ENCODE data around the gene SKIL. TPM values are rescaled to one million over a fixed set of nuclear protein-coding genes. Genes with fewer than 3 reads are reported as not detected.

The SKIL gene
- total RNA-seq, 1 donor from 2014 or later, result 94.0 TPM

- Mint-ChIP-seq H3K9me3 (ENCODE audit: low read depth) (no peaks in the 10 kb centered on the region), H3K27ac (ENCODE audit: unreplicated experiment) (no peak within 1 kb of the TSS), H3K27me3 (ENCODE audit: low read depth) (no peaks in the 10 kb centered on the region), H3K36me3 (ENCODE audit: low read depth) (peaks cover 13% of the 10 kb centered on the region), H3K4me1 (ENCODE audit: low read depth) (peaks cover 12% of the 10 kb centered on the region), H3K4me3 (ENCODE audit: unreplicated experiment) (peak within 1 kb of the TSS; percentile 66)
- no peak for DNase-seq (ENCODE audit: low spot score)
- TF ChIP-seq CTCF (IDR thresholded peaks at IDR 0.05), result no peak
These were observed 61.2 kb downstream of the SKIL start, which contains the start of gene CLDN11 for GRCh38 chr3:170418422-170419398. Gene CLDN11 (plus strand): TSS chr3:170418868. CDS start chr3:170419067, 199 bp downstream.

DNA sequence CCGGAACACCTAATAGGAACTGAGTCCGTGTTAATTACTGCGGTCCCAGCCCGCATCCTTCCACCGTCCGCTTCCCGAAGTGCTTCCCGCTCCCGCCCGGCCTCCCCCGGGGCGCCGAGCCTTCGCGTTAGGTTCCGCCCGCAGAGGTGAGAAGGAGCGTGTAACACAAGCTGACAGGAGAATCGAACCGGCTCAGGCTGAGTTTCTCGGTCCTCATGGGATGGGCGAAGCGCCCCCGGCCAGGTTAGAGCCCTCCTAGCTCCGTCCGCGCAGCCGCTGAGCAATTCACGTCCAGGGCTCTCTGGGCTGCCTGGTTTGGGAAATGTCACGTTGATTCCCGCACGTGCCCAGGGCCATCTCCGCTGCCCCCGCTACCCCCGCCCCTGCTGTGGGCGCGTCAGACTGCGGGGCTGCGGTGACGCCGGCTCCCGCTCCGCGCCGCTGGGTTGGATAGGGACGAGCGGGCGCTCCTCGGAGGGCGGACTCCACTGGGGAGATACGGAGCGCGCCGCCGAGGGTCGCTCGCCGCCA is 62.1 kb downstream of the SKIL start:
- TF ChIP-seq CTCF (IDR thresholded peaks at IDR 0.05), result no peak
- DNase-seq (ENCODE audit: low spot score), result no peak
- Mint-ChIP-seq H3K4me1 (ENCODE audit: low read depth) (peaks cover 4% of the 10 kb centered on the region), H3K4me3 (ENCODE audit: unreplicated experiment) (peak overlapping the region; percentile 9), H3K27ac (ENCODE audit: unreplicated experiment) (no peak overlapping the region), H3K36me3 (ENCODE audit: low read depth) (peaks cover 18% of the 10 kb centered on the region), H3K9me3 (ENCODE audit: low read depth) (no peaks in the 10 kb centered on the region), H3K27me3 (ENCODE audit: low read depth) (no peaks in the 10 kb centered on the region)

DNA sequence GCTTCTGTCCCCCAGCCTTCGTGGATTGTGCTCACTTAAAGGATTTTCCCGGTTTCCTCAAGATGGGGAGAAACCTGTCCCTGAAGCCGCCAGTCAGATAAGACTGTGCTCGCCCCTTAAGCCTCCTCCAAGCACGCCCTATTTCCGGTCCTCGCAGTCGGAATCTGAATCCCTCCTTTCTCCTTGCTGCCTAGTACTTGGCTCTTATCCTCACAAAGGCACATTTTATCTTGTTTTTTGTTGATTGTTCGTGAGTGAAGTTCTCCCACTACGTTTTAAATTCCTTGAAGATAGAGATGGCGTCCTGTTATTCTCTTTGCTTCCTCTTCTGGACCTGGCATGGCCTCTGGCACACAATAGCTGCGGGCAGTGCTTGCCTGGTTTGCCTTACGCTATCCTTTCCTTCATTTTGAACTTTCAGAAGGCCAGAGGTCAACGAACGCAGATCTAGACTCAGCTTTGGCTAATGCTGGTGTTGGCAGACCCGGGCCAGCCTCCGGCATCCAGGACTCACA is 62.8 kb downstream of the SKIL start:
- Mint-ChIP-seq H3K36me3 (ENCODE audit: low read depth) (peaks cover 19% of the 10 kb centered on the region), H3K4me1 (ENCODE audit: low read depth) (peaks cover 3% of the 10 kb centered on the region), H3K9me3 (ENCODE audit: low read depth) (no peaks in the 10 kb centered on the region), H3K27ac (ENCODE audit: unreplicated experiment) (no peak overlapping the region), H3K27me3 (ENCODE audit: low read depth) (no peaks in the 10 kb centered on the region), H3K4me3 (ENCODE audit: unreplicated experiment) (no peak overlapping the region)
- no peak for DNase-seq (ENCODE audit: low spot score)
- TF ChIP-seq CTCF (IDR thresholded peaks at IDR 0.05), result no peak

GRCh38 chr3:170421111-170421641 is 63.7 kb downstream of the SKIL start:
- Mint-ChIP-seq H3K27ac (ENCODE audit: unreplicated experiment) (no peak overlapping the region), H3K4me1 (ENCODE audit: low read depth) (peaks cover 3% of the 10 kb centered on the region), H3K9me3 (ENCODE audit: low read depth) (no peaks in the 10 kb centered on the region), H3K36me3 (ENCODE audit: low read depth) (peaks cover 19% of the 10 kb centered on the region), H3K27me3 (ENCODE audit: low read depth) (no peaks in the 10 kb centered on the region), H3K4me3 (ENCODE audit: unreplicated experiment) (no peak overlapping the region)
- TF ChIP-seq CTCF (IDR thresholded peaks at IDR 0.05), result no peak
- no peak for DNase-seq (ENCODE audit: low spot score)

- H3K9me3 Mint-ChIP-seq (ENCODE audit: low read depth), result no peaks in the 10 kb centered on the region
- H3K4me3 Mint-ChIP-seq (ENCODE audit: unreplicated experiment), result no peak overlapping the region
- H3K27me3 Mint-ChIP-seq (ENCODE audit: low read depth), result no peaks in the 10 kb centered on the region
- H3K4me1 Mint-ChIP-seq (ENCODE audit: low read depth), result peaks cover 3% of the 10 kb centered on the region
- H3K27ac Mint-ChIP-seq (ENCODE audit: unreplicated experiment), result no peak overlapping the region
- no peak for TF ChIP-seq CTCF (IDR thresholded peaks at IDR 0.05)
- peaks cover 17% of the 10 kb centered on the region for H3K36me3 Mint-ChIP-seq (ENCODE audit: low read depth)
- DNase-seq (ENCODE audit: low spot score), result no peak
These were observed 64.2 kb downstream of the SKIL start for GRCh38 chr3:170421758-170422157.

Measured in chondrocyte (in vitro differentiated cells).